Measurements from ENCODE around the gene SLC9A3. TPM values are rescaled to one million over a fixed set of nuclear protein-coding genes. Genes with fewer than 3 reads are reported as not detected.

The SLC9A3 gene
- total and polyA plus RNA-seq, 7 donors = 0.81 to 1.7 (median 1.2) TPM

GRCh38 chr5:534743-535671, 10.8 kb upstream of the SLC9A3 start:
- Histone ChIP-seq H3K4me3 (no peak overlapping the region), H3K27ac (no peak overlapping the region), H3K27me3 (ENCODE audit: insufficient read depth in 3 of 3, low read length in 2 of 3) (peaks cover 0 to 86% (median 29%) of the 10 kb centered on the region in 3 donors), H3K4me1 (no peaks in the 10 kb centered on the region), H3K9me3 (no peaks in the 10 kb centered on the region), H3K36me3 (ENCODE audit: insufficient read depth in 1 of 2, low read depth in 1 of 2) (no peaks in the 10 kb centered on the region)
- no peak for TF ChIP-seq CTCF (IDR thresholded peaks at IDR 0.05)
- WGBS, 3 donors = 87 to 89% (median 87%) methylated on average over 36 to 41 of the region's 41 CpGs
- DNase-seq = peak; percentile 9 to 39
- ATAC-seq = no peak
- intact Hi-C loops (cut with DNase I) = no loop called here

- no peaks in the 10 kb centered on the region for H3K36me3 ChIP-seq (ENCODE audit: insufficient read depth in 1 of 2, low read depth in 1 of 2)
- intact Hi-C loops (cut with DNase I) = no loop called here
- H3K27me3 ChIP-seq (ENCODE audit: insufficient read depth in 3 of 3, low read length in 2 of 3) = peaks cover 0 to 83% (median 25%) of the 10 kb centered on the region in 3 donors
- 33 to 47% (median 34%) methylated on average over 34 to 36 of the region's 36 CpGs for WGBS, 3 donors
- no peak overlapping the region for H3K4me3 ChIP-seq
- H3K27ac ChIP-seq = no peak overlapping the region
- peak in 1 of 2 donors; percentile 3 for DNase-seq
- peak in 1 of 4 donors; percentile 33 for ATAC-seq
- H3K9me3 ChIP-seq = no peaks in the 10 kb centered on the region
- TF ChIP-seq CTCF (IDR thresholded peaks at IDR 0.05) = no peak
- H3K4me1 ChIP-seq = no peaks in the 10 kb centered on the region
Observed at GRCh38 chr5:533955-534742, 9.9 kb upstream of the SLC9A3 start.

- intact Hi-C loops (cut with DNase I) = no loop called here
- H3K4me3 ChIP-seq = no peak overlapping the region
- no peak overlapping the region for H3K27ac ChIP-seq
- peak in 1 of 2 donors; percentile 9 for DNase-seq
- H3K36me3 ChIP-seq (ENCODE audit: insufficient read depth in 1 of 2, low read depth in 1 of 2) = no peaks in the 10 kb centered on the region
- H3K27me3 ChIP-seq (ENCODE audit: insufficient read depth in 3 of 3, low read length in 2 of 3) = peaks cover 0 to 85% (median 26%) of the 10 kb centered on the region in 3 donors
- no peaks in the 10 kb centered on the region for H3K4me1 ChIP-seq
- 31 to 39% (median 35%) methylated on average over 24 of the region's 24 CpGs for WGBS, 3 donors
- ATAC-seq = peak in 1 of 4 donors; percentile 17
- TF ChIP-seq CTCF (IDR thresholded peaks at IDR 0.05) = no peak
- no peaks in the 10 kb centered on the region for H3K9me3 ChIP-seq
Observed at GRCh38 chr5:533243-533954, 9.2 kb upstream of the SLC9A3 start.

- no peak for ATAC-seq
- WGBS, 3 donors = 34 to 42% (median 39%) methylated on average over 25 of the region's 25 CpGs
- intact Hi-C loops (cut with DNase I) = no loop called here
- no peak overlapping the region for H3K27ac ChIP-seq
- H3K9me3 ChIP-seq = no peaks in the 10 kb centered on the region
- TF ChIP-seq CTCF (IDR thresholded peaks at IDR 0.05) = no peak
- DNase-seq = peak in 1 of 2 donors; percentile 6
- no peaks in the 10 kb centered on the region for H3K36me3 ChIP-seq (ENCODE audit: insufficient read depth in 1 of 2, low read depth in 1 of 2)
- peaks cover 0 to 86% (median 23%) of the 10 kb centered on the region in 3 donors for H3K27me3 ChIP-seq (ENCODE audit: insufficient read depth in 3 of 3, low read length in 2 of 3)
- H3K4me1 ChIP-seq = no peaks in the 10 kb centered on the region
- H3K4me3 ChIP-seq = no peak overlapping the region
Observed at GRCh38 chr5:532521-533242, 8.4 kb upstream of the SLC9A3 start.

All from psoas muscle (tissue), 8 donors.